Osteocyte (in vitro differentiated cells): ENCODE results near the gene DAPK1. TPM values are rescaled to one million over a fixed set of nuclear protein-coding genes. Genes with fewer than 3 reads are reported as not detected.

ENCODE experiments used
- DNase-seq: peaks from one replicate; pipeline ENCODE4 v3.0.0; 2021; ENCODE audit warnings: mixed read lengths; ENCODE audit not compliant: unreplicated experiment; ENCODE audit errors: extremely low spot score
- H3K27ac Mint-ChIP-seq: one replicate; pipeline ENCODE4 v1.8.0; 2021; ENCODE audit warnings: mild to moderate bottlenecking, mixed read lengths; ENCODE audit not compliant: unreplicated experiment
- H3K27me3 Mint-ChIP-seq: one replicate; pipeline ENCODE4 v1.8.0; 2021; ENCODE audit warnings: mixed read lengths; ENCODE audit not compliant: unreplicated experiment
- H3K36me3 Mint-ChIP-seq: one replicate; pipeline ENCODE4 v1.8.0; 2021; ENCODE audit warnings: mixed read lengths; ENCODE audit not compliant: unreplicated experiment
- H3K4me1 Mint-ChIP-seq: one replicate; pipeline ENCODE4 v1.8.0; 2021; ENCODE audit warnings: mixed read lengths; ENCODE audit not compliant: unreplicated experiment
- H3K4me3 Mint-ChIP-seq: one replicate; pipeline ENCODE4 v1.8.0; 2021; ENCODE audit warnings: mild to moderate bottlenecking, moderate library complexity, mixed read lengths; ENCODE audit not compliant: unreplicated experiment
- H3K9me3 Mint-ChIP-seq: one replicate; pipeline ENCODE4 v1.8.0; 2021; ENCODE audit warnings: mixed read lengths; ENCODE audit not compliant: unreplicated experiment
- total RNA-seq: library from RNA; stranded (reverse); gene quantifications from 2 replicates; pipeline ENCODE4 v1.2.1, GENCODE V29; 2021
- TF ChIP-seq, protein P1 (sequence below): fragments of 200-600 bp; sonication (generic); IDR thresholded peaks from 2 replicates; pipeline ENCODE4 v1.5.0; 2021; ENCODE audit warnings: antibody characterized with exemption, mild to moderate bottlenecking, moderate library complexity

DAPK1 gene
- total RNA-seq, 1 donor from 2014 or later: 304 TPM

DNA sequence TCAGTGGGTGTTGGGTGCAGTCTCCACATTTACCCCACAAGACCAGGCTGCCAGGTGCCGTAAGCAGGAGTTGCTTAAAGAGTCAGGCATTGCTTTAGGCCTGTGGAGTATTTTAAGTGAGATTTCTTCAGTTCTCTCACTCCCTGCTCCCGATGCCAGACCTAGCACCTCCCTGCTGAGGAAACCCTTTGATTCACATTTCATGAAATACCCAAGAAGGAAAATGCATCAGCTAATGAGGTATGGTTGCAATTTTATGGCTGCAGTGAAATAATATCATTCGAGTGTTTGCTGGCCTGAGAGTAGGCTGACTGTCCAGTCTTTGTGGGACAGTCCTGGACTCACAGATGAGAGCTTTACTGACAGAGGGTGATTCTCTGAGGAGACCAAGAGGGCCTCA is 160.8 kb downstream of the DAPK1 start:
- TF ChIP-seq, protein P1, sequence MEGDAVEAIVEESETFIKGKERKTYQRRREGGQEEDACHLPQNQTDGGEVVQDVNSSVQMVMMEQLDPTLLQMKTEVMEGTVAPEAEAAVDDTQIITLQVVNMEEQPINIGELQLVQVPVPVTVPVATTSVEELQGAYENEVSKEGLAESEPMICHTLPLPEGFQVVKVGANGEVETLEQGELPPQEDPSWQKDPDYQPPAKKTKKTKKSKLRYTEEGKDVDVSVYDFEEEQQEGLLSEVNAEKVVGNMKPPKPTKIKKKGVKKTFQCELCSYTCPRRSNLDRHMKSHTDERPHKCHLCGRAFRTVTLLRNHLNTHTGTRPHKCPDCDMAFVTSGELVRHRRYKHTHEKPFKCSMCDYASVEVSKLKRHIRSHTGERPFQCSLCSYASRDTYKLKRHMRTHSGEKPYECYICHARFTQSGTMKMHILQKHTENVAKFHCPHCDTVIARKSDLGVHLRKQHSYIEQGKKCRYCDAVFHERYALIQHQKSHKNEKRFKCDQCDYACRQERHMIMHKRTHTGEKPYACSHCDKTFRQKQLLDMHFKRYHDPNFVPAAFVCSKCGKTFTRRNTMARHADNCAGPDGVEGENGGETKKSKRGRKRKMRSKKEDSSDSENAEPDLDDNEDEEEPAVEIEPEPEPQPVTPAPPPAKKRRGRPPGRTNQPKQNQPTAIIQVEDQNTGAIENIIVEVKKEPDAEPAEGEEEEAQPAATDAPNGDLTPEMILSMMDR: no peak
- H3K27me3 Mint-ChIP-seq: no peaks in the 10 kb centered on the region
- H3K4me3 Mint-ChIP-seq: no peak overlapping the region
- DNase-seq: no peak
- H3K36me3 Mint-ChIP-seq: peaks cover 52% of the 10 kb centered on the region
- H3K9me3 Mint-ChIP-seq: no peaks in the 10 kb centered on the region
- H3K4me1 Mint-ChIP-seq: peaks cover 48% of the 10 kb centered on the region
- H3K27ac Mint-ChIP-seq: peak overlapping the region; percentile 57

DNA sequence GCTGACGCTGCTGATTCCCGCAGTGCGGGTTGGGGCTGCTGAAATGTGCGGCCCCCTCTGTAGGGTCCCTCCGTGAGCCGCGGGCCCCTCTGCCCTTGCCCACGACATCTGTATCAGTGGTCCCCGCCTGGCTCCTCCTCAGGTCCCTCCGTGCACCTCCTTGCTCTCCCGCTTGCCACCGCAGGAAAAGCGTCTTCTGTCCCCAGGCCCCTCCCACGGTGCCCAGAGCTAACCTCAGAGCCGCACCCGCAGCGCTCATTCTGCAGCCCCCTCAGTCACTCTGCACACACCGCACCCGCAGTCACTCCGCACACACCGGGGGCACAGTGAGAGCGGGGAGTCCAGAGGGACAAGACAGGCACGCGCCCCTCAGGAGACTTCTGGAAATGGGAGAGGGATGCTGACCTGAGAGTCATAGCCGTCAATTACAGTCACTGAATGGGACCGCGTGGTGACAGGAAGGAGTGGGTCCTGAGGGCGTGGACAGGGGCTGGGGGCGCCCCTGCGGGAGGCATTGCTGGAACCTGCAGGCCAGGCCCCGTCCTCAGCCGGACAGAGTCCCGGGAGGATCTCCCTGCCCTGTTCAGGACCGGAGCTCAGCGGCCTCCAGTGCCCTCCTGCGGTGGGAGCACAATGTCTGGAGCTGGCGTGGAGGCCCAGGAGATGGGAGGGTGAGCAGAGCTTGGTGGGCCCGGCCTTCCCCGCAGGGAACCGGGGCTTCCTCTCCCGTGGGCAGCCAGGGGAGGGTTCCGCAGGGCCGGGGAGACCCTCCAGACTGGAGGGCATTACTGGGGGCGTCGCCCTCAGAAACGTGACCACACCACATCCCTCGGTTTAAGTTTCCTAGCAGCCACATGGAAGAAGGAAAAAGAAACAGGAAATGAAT is 162.1 kb downstream of the DAPK1 start:
- H3K27ac Mint-ChIP-seq: peak overlapping the region; percentile 23
- TF ChIP-seq, protein P1: no peak
- H3K9me3 Mint-ChIP-seq: no peaks in the 10 kb centered on the region
- peaks cover 56% of the 10 kb centered on the region for H3K36me3 Mint-ChIP-seq
- no peaks in the 10 kb centered on the region for H3K27me3 Mint-ChIP-seq
- no peak overlapping the region for H3K4me3 Mint-ChIP-seq
- peaks cover 58% of the 10 kb centered on the region for H3K4me1 Mint-ChIP-seq
- no peak for DNase-seq

DNA sequence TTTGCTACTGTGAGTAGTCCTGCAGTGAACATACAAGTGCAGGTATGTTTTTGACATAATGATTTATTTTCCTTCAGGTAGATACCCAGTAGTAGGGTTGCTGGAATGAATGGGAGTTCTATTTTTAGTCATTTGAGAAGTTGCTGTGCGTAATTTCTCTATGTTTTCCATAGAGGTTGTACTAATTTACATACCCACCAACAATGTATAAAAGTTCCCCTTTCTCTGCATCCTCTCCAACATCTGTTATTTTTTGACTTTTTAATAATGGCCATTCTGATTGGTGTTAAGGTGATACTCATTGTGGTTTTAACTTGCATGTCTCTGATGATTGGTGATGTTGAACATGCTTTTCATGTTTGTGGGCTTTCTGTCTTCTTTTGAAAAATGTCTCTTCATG is 163.6 kb downstream of the DAPK1 start:
- TF ChIP-seq, protein P1: no peak

DNA sequence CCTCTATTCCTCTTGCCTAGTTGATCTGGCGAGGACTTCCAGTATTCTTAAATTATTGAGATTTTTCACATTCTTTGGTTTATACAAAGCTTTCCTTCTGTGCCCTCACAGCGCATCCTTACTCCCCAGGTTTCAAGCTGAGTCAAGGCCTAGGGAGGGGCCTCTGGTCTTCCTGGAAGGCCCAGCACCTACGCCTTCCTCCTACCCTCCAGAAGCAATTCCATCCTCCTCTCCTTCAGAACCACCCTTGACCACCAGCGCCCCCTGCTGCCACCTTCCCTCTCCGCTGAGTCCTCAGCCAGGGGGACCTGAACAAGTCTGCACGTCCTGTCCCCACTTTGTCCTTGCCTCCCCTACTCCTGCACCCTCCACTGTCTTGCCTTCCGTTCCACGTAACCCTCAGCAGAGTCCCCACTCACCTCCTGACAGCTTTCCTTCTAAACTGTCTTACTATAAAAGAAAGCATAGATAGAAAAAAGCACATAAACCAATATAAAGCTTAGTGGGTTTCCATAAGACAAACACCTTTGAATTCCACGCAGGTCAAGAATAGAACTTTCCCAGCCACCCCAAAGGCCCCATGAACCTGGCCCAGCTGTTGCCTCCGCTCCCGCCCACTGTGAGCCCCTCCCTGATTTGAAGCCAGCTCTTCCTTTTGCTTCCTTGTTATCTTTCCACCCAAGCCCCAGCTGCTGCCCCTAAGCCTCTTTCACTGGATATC is 165.3 kb downstream of the DAPK1 start:
- peak overlapping the region; percentile 87 for H3K27ac Mint-ChIP-seq
- no peaks in the 10 kb centered on the region for H3K27me3 Mint-ChIP-seq
- H3K4me3 Mint-ChIP-seq: no peak overlapping the region
- peaks cover 61% of the 10 kb centered on the region for H3K36me3 Mint-ChIP-seq
- no peak for DNase-seq
- TF ChIP-seq, protein P1: peak; percentile 83
- H3K9me3 Mint-ChIP-seq: no peaks in the 10 kb centered on the region
- H3K4me1 Mint-ChIP-seq: peaks cover 34% of the 10 kb centered on the region

More for the DNA sequence above, 163.6 kb downstream of the DAPK1 start:
- H3K9me3 Mint-ChIP-seq: no peaks in the 10 kb centered on the region
- no peaks in the 10 kb centered on the region for H3K27me3 Mint-ChIP-seq
- H3K27ac Mint-ChIP-seq: peak overlapping the region; percentile 11
- H3K4me3 Mint-ChIP-seq: no peak overlapping the region
- peaks cover 51% of the 10 kb centered on the region for H3K4me1 Mint-ChIP-seq
- H3K36me3 Mint-ChIP-seq: peaks cover 62% of the 10 kb centered on the region
- DNase-seq: no peak

DNA sequence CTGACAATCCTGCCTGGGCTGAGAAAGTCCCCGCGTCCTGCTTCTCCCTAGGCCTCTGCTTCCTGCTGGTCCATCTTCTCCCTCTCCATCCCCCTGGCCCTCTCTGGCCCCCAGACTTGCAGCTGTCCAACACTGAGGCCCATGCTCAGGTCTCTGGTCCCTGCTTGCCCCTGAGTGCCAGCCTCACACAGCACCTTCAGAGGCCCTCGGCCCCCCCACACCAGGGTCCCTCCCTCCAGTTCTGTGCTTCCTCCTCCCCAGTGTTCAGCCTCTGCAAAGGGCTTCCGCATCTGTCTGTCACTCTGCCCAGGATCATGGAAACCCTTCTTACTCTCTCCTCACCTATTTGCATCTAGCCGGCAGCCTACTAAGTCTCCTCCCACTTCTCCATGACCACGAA is 165.9 kb downstream of the DAPK1 start:
- no peak for DNase-seq
- peaks cover 33% of the 10 kb centered on the region for H3K4me1 Mint-ChIP-seq
- H3K36me3 Mint-ChIP-seq: peaks cover 59% of the 10 kb centered on the region
- no peak overlapping the region for H3K4me3 Mint-ChIP-seq
- TF ChIP-seq, protein P1: no peak
- no peaks in the 10 kb centered on the region for H3K27me3 Mint-ChIP-seq
- H3K27ac Mint-ChIP-seq: peak overlapping the region; percentile 87
- H3K9me3 Mint-ChIP-seq: no peaks in the 10 kb centered on the region
